GM23248 (cell line): ENCODE data around the gene GMPR.
"Not testable (repeated sequence)": the region's sequence is repeated elsewhere in the genome, so short reads cannot be mapped to it uniquely, and the experiment has no call there.

ENCODE experiments used
- EZH2 ChIP-seq: fragments of 200-600 bp; sonication (generic); IDR thresholded peaks from 2 replicates; pipeline ENCODE4 v1.6.1; 2018; ENCODE audit warnings: antibody characterized with exemption, mild to moderate bottlenecking; ENCODE audit not compliant: insufficient read depth, poor library complexity, severe bottlenecking
- EZH2phosphoT487 ChIP-seq: fragments of 200-600 bp; sonication (generic); IDR thresholded peaks from 2 replicates; pipeline ENCODE4 v1.6.1; 2018; ENCODE audit warnings: antibody characterized with exemption, moderate library complexity, mild to moderate bottlenecking, low read depth; ENCODE audit not compliant: insufficient read depth

DNA sequence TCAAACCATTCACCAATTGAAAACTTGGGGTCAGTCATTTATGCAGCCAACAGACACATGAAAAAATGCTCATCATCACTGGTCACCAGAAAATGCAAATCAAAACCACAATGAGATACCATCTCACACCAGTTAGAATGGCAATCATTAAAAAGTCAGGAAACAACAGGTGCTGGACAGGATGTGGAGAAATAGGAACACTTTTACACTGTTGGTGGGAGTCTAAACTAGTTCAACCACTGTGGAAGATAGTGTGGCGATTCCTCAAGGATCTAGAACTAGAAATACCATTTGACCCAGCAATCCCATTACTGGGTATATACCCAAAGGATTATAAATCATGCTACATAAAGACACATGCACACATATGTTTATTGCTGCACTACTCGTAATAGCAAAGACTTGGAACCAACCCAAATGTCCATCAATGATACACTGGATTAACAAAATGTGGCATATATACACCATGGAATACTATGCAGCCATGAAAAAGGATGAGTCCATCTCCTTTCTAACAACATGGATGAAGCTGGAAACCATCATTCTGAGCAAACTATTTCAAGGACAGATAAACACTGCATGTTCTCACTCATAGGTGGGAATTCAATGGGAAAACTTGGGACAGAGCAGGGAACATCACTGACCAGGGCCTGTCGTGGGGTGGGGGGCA lies 13.2 kb upstream of the GMPR start:
- not testable (repeated sequence) for TF ChIP-seq EZH2, EZH2phosphoT487
